HEK293T (cell line): ENCODE data around the gene APBA2.
"Not testable (repeated sequence)": the region's sequence is repeated elsewhere in the genome, so short reads cannot be mapped to it uniquely, and the experiment has no call there.

ENCODE experiments used
- CTCF ChIA-PET: fragments of 350-600 bp; formaldehyde crosslinking; extraction: SDS; loops from one replicate; lab custom pipeline; 2021; ENCODE audit warnings: antibody characterized with exemption, inconsistent platforms; lab: Yijun Ruan, JAX
- POLR2A ChIA-PET: fragments of 350-600 bp; formaldehyde crosslinking; extraction: SDS; loops from one replicate; lab custom pipeline; 2020; ENCODE audit warnings: antibody characterized with exemption, inconsistent platforms; lab: Yijun Ruan, JAX
- DNase-seq: peaks from one replicate; pipeline ENCODE4 v3.0.0; 2012; ENCODE audit warnings: mixed read lengths; ENCODE audit errors: extremely low spot score
- ARNT ChIP-seq: fragments of 450-650 bp; IDR thresholded peaks from 2 replicates; pipeline ENCODE4 v1.6.1; 2017; ENCODE audit warnings: mild to moderate bottlenecking
- BHLHE40 ChIP-seq: fragments of 450-650 bp; IDR thresholded peaks from 2 replicates; pipeline ENCODE4 v1.6.1; 2016; ENCODE audit warnings: mild to moderate bottlenecking, moderate library complexity, borderline replicate concordance
- CTBP1 ChIP-seq: fragments of 450-650 bp; IDR thresholded peaks from 2 replicates; pipeline ENCODE4 v1.6.1; 2016; ENCODE audit warnings: borderline replicate concordance
- ELF4 ChIP-seq: fragments of 450-650 bp; IDR thresholded peaks from 2 replicates; pipeline ENCODE4 v1.6.1; 2017; ENCODE audit warnings: antibody characterized with exemption
- FOXA1 ChIP-seq: fragments of 450-650 bp; IDR thresholded peaks from 2 replicates; pipeline ENCODE4 v1.6.1; 2016; ENCODE audit warnings: mild to moderate bottlenecking
- FOXK2 ChIP-seq: fragments of 450-650 bp; IDR thresholded peaks from 2 replicates; pipeline ENCODE4 v1.6.1; 2016; ENCODE audit warnings: mild to moderate bottlenecking
- FOXM1 ChIP-seq: fragments of 450-650 bp; IDR thresholded peaks from 2 replicates; pipeline ENCODE4 v1.6.1; 2017; ENCODE audit warnings: mild to moderate bottlenecking, borderline replicate concordance
- HDGF ChIP-seq: fragments of 450-650 bp; IDR thresholded peaks from 2 replicates; pipeline ENCODE4 v1.6.1; 2017; ENCODE audit warnings: antibody characterized with exemption, borderline replicate concordance
- L3MBTL2 ChIP-seq: fragments of 450-650 bp; conservative IDR thresholded peaks from 2 replicates; pipeline ENCODE4 v1.6.1; 2016; ENCODE audit warnings: mild to moderate bottlenecking
- LEF1 ChIP-seq: fragments of 450-650 bp; IDR thresholded peaks from 2 replicates; pipeline ENCODE4 v1.6.1; 2017; ENCODE audit warnings: mild to moderate bottlenecking, borderline replicate concordance
- NFRKB ChIP-seq: fragments of 450-650 bp; IDR thresholded peaks from 2 replicates; pipeline ENCODE4 v1.6.1; 2016; ENCODE audit warnings: mild to moderate bottlenecking, moderate library complexity
- PKNOX1 ChIP-seq: fragments of 450-650 bp; IDR thresholded peaks from 2 replicates; pipeline ENCODE4 v1.6.1; 2016
- SP1 ChIP-seq: fragments of 450-650 bp; IDR thresholded peaks from 2 replicates; pipeline ENCODE4 v1.6.1; 2017
- SUZ12 ChIP-seq: fragments of 450-650 bp; IDR thresholded peaks from 2 replicates; pipeline ENCODE4 v1.6.1; 2016; ENCODE audit warnings: mild to moderate bottlenecking
- TARDBP ChIP-seq: fragments of 450-650 bp; IDR thresholded peaks from 2 replicates; pipeline ENCODE4 v1.6.1; 2016
- ZNF384 ChIP-seq: fragments of 450-650 bp; IDR thresholded peaks from 2 replicates; pipeline ENCODE4 v1.6.1; 2016

The APBA2 gene

GRCh38 chr15:29040370-29040751 lies 154.6 kb downstream of the APBA2 start:
- CTCF ChIA-PET = no interaction called here
- DNase-seq = no peak
- TF ChIP-seq FOXM1 (no peak), SP1 (no peak), HDGF (no peak)
- POLR2A ChIA-PET = no interaction called here

GRCh38 chr15:29043736-29044502 lies 158.1 kb downstream of the APBA2 start:
- DNase-seq = no peak
- POLR2A ChIA-PET = no interaction called here
- TF ChIP-seq LEF1 = no peak
- no peak for TF ChIP-seq CTBP1
- no peak for TF ChIP-seq ZNF384
- TF ChIP-seq BHLHE40 = no peak
- TF ChIP-seq L3MBTL2 = no peak
- no peak for TF ChIP-seq ELF4
- TF ChIP-seq HDGF = no peak
- TF ChIP-seq TARDBP = no peak
- TF ChIP-seq FOXM1 = no peak
- no peak for TF ChIP-seq NFRKB
- TF ChIP-seq ARNT = no peak
- TF ChIP-seq FOXK2 = no peak
- no peak for TF ChIP-seq FOXA1
- TF ChIP-seq SP1 = no peak
- no peak for TF ChIP-seq PKNOX1
- no peak for TF ChIP-seq SUZ12
- CTCF ChIA-PET = interaction anchor here (0.6 kb wide), 1 partner anchor 14 kb away, joined by 3 read pairs; no protein-coding TSS in a partner anchor

- CTCF ChIA-PET = no interaction called here
- POLR2A ChIA-PET = no interaction called here
- no peak for DNase-seq
- TF ChIP-seq FOXM1 (no peak), NFRKB (no peak), SP1 (no peak), L3MBTL2 (no peak), PKNOX1 (no peak)
These were observed 158.7 kb downstream of the APBA2 start for GRCh38 chr15:29044503-29044901.

- CTCF ChIA-PET = not testable (repeated sequence)
These were observed 159.4 kb downstream of the APBA2 start for GRCh38 chr15:29045161-29045560.

GRCh38 chr15:29045717-29046116 lies 159.9 kb downstream of the APBA2 start:
- CTCF ChIA-PET = no interaction called here
- no peak for DNase-seq
- POLR2A ChIA-PET = no interaction called here
- TF ChIP-seq FOXK2 = no peak
- no peak for TF ChIP-seq BHLHE40
- TF ChIP-seq PKNOX1 = no peak
- TF ChIP-seq LEF1 = no peak
- TF ChIP-seq ARNT = no peak
- no peak for TF ChIP-seq SP1
- no peak for TF ChIP-seq ELF4
- no peak for TF ChIP-seq TARDBP
- TF ChIP-seq HDGF = no peak
- TF ChIP-seq L3MBTL2 = no peak

More at GRCh38 chr15:29045161-29045560, 159.4 kb downstream of the APBA2 start:
- POLR2A ChIA-PET, DNase-seq: not testable (repeated sequence)

GRCh38 chr15:29046281-29046810 lies 160.6 kb downstream of the APBA2 start:
- CTCF ChIA-PET = no interaction called here
- no peak for TF ChIP-seq FOXK2
- TF ChIP-seq SUZ12 = no peak
- TF ChIP-seq NFRKB = no peak
- TF ChIP-seq ZNF384 = no peak
- TF ChIP-seq HDGF = no peak
- no peak for TF ChIP-seq FOXA1
- TF ChIP-seq SP1 = no peak
- TF ChIP-seq ARNT = no peak
- no peak for TF ChIP-seq PKNOX1

More at GRCh38 chr15:29046281-29046810, 160.6 kb downstream of the APBA2 start:
- POLR2A ChIA-PET = no interaction called here
- DNase-seq = no peak
